HepG2 (cell line): ENCODE results near the gene CFAP210. TPM values are rescaled to one million over a fixed set of nuclear protein-coding genes. Genes with fewer than 3 reads are reported as not detected.
A peak's percentile ranks its signal among the peaks of the same experiment; 100 is the strongest.

ENCODE experiments used
- IRF2 ChIP-seq: IDR thresholded peaks from 2 replicates; pipeline ENCODE4 v1.6.1; 2018; ENCODE audit warnings: missing genetic modification reagents, missing compliant biosample characterization
- JUN ChIP-seq: sonication (generic); formaldehyde crosslinking; IDR thresholded peaks from 2 replicates; pipeline ENCODE4 v1.4.0; 2020; ENCODE audit warnings: mild to moderate bottlenecking, missing genetic modification reagents
- JUNB ChIP-seq: sonication (generic); formaldehyde crosslinking; IDR thresholded peaks from 2 replicates; pipeline ENCODE4 v1.8.0; 2022; ENCODE audit warnings: missing genetic modification reagents, mild to moderate bottlenecking, borderline replicate concordance
- KLF12 ChIP-seq: sonication (generic); formaldehyde crosslinking; IDR thresholded peaks from 2 replicates; pipeline ENCODE4 v1.4.0; 2020; ENCODE audit warnings: missing genetic modification reagents, borderline replicate concordance
- KLF16 ChIP-seq, 2 experiments: sonication (generic) in 1 of 2; formaldehyde crosslinking in 1 of 2; IDR thresholded peaks; 2 replicates each; pipeline versions ENCODE4 v1.6.1 to v1.8.0; 2016 to 2023; ENCODE audit warnings: missing genetic modification reagents in 2 of 2, missing compliant biosample characterization in 1 of 2
- MED13 ChIP-seq: sonication (generic); formaldehyde crosslinking; IDR thresholded peaks from 2 replicates; pipeline ENCODE4 v1.5.0; 2020; ENCODE audit warnings: missing genetic modification reagents
- NFIC ChIP-seq: IDR thresholded peaks from 2 replicates; pipeline ENCODE4 v1.6.1; 2012; ENCODE audit warnings: mild to moderate bottlenecking, low read length, inconsistent platforms
- NR2F1 ChIP-seq, 2 experiments: fragments of 450-650 bp in 1 of 2; formaldehyde crosslinking in 1 of 2; IDR thresholded peaks; 2 replicates each; pipeline versions ENCODE4 v1.5.0 to v1.6.1; 2016 to 2020; ENCODE audit warnings: mild to moderate bottlenecking in 1 of 2, missing compliant biosample characterization in 1 of 2, missing genetic modification reagents in 1 of 2, moderate library complexity in 1 of 2
- RAD21 ChIP-seq: fragments of 450-650 bp; formaldehyde crosslinking; IDR thresholded peaks from 2 replicates; pipeline ENCODE4 v1.5.0; 2020; ENCODE audit warnings: mild to moderate bottlenecking
- SMARCC2 ChIP-seq: fragments of 450-650 bp; IDR thresholded peaks from 2 replicates; pipeline ENCODE4 v1.6.1; 2017; ENCODE audit warnings: antibody characterized with exemption, mild to moderate bottlenecking
- TBP ChIP-seq: sonication (generic); formaldehyde crosslinking; IDR thresholded peaks from 2 replicates; pipeline ENCODE4 v1.5.0; 2020; ENCODE audit warnings: missing genetic modification reagents
- TEAD3 ChIP-seq: optimal IDR thresholded peaks from 2 replicates; pipeline ENCODE3; 2016; ENCODE audit warnings: borderline replicate concordance
- TP53 ChIP-seq: sonication (generic); formaldehyde crosslinking; conservative IDR thresholded peaks from 2 replicates; pipeline ENCODE4 v1.4.0; 2020; ENCODE audit warnings: missing genetic modification reagents
- WIZ ChIP-seq: sonication (generic); formaldehyde crosslinking; IDR thresholded peaks from 2 replicates; pipeline ENCODE4 v1.5.1; 2020; ENCODE audit warnings: mild to moderate bottlenecking, missing genetic modification reagents
- YEATS2 ChIP-seq: sonication (generic); formaldehyde crosslinking; IDR thresholded peaks from 2 replicates; pipeline ENCODE4 v1.4.0; 2020; ENCODE audit warnings: missing genetic modification reagents, borderline replicate concordance
- ZNF567 ChIP-seq: sonication (generic); formaldehyde crosslinking; IDR thresholded peaks from 2 replicates; pipeline ENCODE4 v1.8.1; 2023; ENCODE audit warnings: mild to moderate bottlenecking, missing genetic modification reagents, borderline replicate concordance
- ZNF816 ChIP-seq: sonication (generic); formaldehyde crosslinking; IDR thresholded peaks from 2 replicates; pipeline ENCODE4 v1.8.0; 2022; ENCODE audit warnings: missing genetic modification reagents, mild to moderate bottlenecking, borderline replicate concordance
- polyA plus RNA-seq, 8 experiments: library from polyadenylated mRNA; depleted of rRNA in 3 of 8; stranded (reverse) in 7 of 8; unstranded in 1 of 8; fragments of >200 nt; fragmentation: Illumina TruSeq in 4 of 8; extraction: Trizol in 4 of 8; gene quantifications; 2 replicates each; pipeline versions ENCODE4 v1.2.1 to v1.2.3, GENCODE V29; 2011 to 2016; ENCODE audit warnings: low read depth in 4 of 8, missing spikeins in 1 of 8, mixed read lengths in 1 of 8; ENCODE audit not compliant: insufficient read depth in 1 of 8
- total RNA-seq, 5 experiments: library from RNA; depleted of rRNA; stranded (reverse); fragments of >200 nt; fragmentation: Illumina TruSeq; extraction: Trizol; gene quantifications; 2 replicates each; pipeline ENCODE4 v1.2.3, GENCODE V29; 2016; ENCODE audit warnings: low read depth in 1 of 5
- TF ChIP-seq, protein P1 (sequence below): sonication (generic); formaldehyde crosslinking; IDR thresholded peaks from 2 replicates; pipeline ENCODE4 v1.5.0; 2020; ENCODE audit warnings: mild to moderate bottlenecking, missing genetic modification reagents, moderate library complexity
- TF ChIP-seq, protein P2 (sequence below): IDR thresholded peaks from 2 replicates; pipeline ENCODE4 v1.6.1; 2016; ENCODE audit warnings: control low read depth
- TF ChIP-seq, protein P3 (sequence below): sonication (generic); formaldehyde crosslinking; IDR thresholded peaks from 2 replicates; pipeline ENCODE4 v1.4.0; 2020; ENCODE audit warnings: missing genetic modification reagents, mild to moderate bottlenecking, borderline replicate concordance
- TF ChIP-seq, protein P4 (sequence below): sonication (generic); formaldehyde crosslinking; IDR thresholded peaks from 2 replicates; pipeline ENCODE4 v1.5.1; 2020; ENCODE audit warnings: missing genetic modification reagents, mild to moderate bottlenecking, borderline replicate concordance

The CFAP210 gene
- total and polyA plus RNA-seq, 2 of the 13 experiments (the other 11 are each of a cell fraction or from before 2014, with no cell fraction given), result 0.18 TPM; not detected in 1

DNA sequence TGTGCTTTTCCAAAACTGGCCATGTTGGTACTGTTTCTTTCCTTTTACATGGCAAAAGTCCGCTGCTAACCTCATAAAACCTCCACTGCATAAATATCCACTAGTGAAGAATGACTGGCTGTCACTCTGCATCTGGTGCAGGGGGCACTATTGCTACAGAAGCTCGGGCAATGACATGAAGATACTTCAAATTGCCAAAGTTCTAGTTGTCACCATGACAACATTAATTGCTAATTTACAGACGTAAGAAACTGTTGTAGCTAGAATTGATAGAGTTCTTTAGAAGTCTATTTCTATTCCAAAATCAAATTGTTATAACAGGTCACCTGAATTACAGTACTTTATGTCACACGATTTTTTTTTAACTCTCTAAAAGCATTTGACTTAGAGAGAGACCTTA is 845 bp downstream of the CFAP210 start (continued):
- TF ChIP-seq, protein P1, sequence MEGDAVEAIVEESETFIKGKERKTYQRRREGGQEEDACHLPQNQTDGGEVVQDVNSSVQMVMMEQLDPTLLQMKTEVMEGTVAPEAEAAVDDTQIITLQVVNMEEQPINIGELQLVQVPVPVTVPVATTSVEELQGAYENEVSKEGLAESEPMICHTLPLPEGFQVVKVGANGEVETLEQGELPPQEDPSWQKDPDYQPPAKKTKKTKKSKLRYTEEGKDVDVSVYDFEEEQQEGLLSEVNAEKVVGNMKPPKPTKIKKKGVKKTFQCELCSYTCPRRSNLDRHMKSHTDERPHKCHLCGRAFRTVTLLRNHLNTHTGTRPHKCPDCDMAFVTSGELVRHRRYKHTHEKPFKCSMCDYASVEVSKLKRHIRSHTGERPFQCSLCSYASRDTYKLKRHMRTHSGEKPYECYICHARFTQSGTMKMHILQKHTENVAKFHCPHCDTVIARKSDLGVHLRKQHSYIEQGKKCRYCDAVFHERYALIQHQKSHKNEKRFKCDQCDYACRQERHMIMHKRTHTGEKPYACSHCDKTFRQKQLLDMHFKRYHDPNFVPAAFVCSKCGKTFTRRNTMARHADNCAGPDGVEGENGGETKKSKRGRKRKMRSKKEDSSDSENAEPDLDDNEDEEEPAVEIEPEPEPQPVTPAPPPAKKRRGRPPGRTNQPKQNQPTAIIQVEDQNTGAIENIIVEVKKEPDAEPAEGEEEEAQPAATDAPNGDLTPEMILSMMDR, result peak; percentile 76
- TF ChIP-seq TP53 (CRISPR knock-in tag), result no peak
- 0 out of 2 replicates have a peak, but pooled peaks have one; percentile 43 for TF ChIP-seq IRF2 (CRISPR knock-in tag)
- no peak for TF ChIP-seq JUN (CRISPR knock-in tag)
- peak; percentile 39 for TF ChIP-seq TEAD3 (CRISPR knock-in tag)
- TF ChIP-seq KLF12 (CRISPR knock-in tag), result no peak
- no peak for TF ChIP-seq NFIC
- TF ChIP-seq WIZ (CRISPR knock-in tag), result no peak
- no peak for TF ChIP-seq YEATS2
- TF ChIP-seq RAD21 (CRISPR knock-in tag), result peak; percentile 59
- no peak for TF ChIP-seq MED13
- TF ChIP-seq, protein P2, sequence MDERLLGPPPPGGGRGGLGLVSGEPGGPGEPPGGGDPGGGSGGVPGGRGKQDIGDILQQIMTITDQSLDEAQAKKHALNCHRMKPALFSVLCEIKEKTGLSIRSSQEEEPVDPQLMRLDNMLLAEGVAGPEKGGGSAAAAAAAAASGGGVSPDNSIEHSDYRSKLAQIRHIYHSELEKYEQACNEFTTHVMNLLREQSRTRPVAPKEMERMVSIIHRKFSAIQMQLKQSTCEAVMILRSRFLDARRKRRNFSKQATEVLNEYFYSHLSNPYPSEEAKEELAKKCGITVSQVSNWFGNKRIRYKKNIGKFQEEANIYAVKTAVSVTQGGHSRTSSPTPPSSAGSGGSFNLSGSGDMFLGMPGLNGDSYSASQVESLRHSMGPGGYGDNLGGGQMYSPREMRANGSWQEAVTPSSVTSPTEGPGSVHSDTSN, result 0 out of 2 replicates have a peak, but pooled peaks have one; percentile 34
- TF ChIP-seq NR2F1 (CRISPR knock-in tag; IDR thresholded peaks at IDR 0.05), result no peak
- TF ChIP-seq, protein P3, sequence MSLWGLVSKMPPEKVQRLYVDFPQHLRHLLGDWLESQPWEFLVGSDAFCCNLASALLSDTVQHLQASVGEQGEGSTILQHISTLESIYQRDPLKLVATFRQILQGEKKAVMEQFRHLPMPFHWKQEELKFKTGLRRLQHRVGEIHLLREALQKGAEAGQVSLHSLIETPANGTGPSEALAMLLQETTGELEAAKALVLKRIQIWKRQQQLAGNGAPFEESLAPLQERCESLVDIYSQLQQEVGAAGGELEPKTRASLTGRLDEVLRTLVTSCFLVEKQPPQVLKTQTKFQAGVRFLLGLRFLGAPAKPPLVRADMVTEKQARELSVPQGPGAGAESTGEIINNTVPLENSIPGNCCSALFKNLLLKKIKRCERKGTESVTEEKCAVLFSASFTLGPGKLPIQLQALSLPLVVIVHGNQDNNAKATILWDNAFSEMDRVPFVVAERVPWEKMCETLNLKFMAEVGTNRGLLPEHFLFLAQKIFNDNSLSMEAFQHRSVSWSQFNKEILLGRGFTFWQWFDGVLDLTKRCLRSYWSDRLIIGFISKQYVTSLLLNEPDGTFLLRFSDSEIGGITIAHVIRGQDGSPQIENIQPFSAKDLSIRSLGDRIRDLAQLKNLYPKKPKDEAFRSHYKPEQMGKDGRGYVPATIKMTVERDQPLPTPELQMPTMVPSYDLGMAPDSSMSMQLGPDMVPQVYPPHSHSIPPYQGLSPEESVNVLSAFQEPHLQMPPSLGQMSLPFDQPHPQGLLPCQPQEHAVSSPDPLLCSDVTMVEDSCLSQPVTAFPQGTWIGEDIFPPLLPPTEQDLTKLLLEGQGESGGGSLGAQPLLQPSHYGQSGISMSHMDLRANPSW (CRISPR knock-in tag), result no peak; the same call in 1 of the 2 replicates
- 0 out of 2 replicates have a peak, but pooled peaks have one; percentile 60 for TF ChIP-seq ZNF816
- no peak for TF ChIP-seq TBP (CRISPR knock-in tag)
- TF ChIP-seq KLF16 (CRISPR knock-in tag; IDR thresholded peaks at IDR 0.05), result 0 out of 4 replicates have a peak, but pooled peaks of 1 of the 2 experiments have one; percentile 26
- no peak for TF ChIP-seq JUNB
- no peak for TF ChIP-seq ZNF567 (CRISPR knock-in tag)
- no peak for TF ChIP-seq SMARCC2
- TF ChIP-seq, protein P4, sequence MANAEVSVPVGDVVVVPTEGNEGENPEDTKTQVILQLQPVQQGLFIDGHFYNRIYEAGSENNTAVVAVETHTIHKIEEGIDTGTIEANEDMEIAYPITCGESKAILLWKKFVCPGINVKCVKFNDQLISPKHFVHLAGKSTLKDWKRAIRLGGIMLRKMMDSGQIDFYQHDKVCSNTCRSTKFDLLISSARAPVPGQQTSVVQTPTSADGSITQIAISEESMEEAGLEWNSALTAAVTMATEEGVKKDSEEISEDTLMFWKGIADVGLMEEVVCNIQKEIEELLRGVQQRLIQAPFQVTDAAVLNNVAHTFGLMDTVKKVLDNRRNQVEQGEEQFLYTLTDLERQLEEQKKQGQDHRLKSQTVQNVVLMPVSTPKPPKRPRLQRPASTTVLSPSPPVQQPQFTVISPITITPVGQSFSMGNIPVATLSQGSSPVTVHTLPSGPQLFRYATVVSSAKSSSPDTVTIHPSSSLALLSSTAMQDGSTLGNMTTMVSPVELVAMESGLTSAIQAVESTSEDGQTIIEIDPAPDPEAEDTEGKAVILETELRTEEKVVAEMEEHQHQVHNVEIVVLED (CRISPR knock-in tag), result no peak
